HepG2 (cell line): ENCODE data around the gene NYAP2.

Source experiments
- GABPB1 ChIP-seq: IDR thresholded peaks from 2 replicates; pipeline ENCODE4 v1.6.1; 2016; ENCODE audit warnings: mild to moderate bottlenecking, missing genetic modification reagents, moderate library complexity, missing compliant biosample characterization
- HDAC6 ChIP-seq: fragments of 200-600 bp; sonication (generic); IDR thresholded peaks from 2 replicates; pipeline ENCODE4 v1.7.0; 2017; ENCODE audit warnings: mild to moderate bottlenecking, antibody characterized with exemption, low read length, low read depth
- KLF16 ChIP-seq, 2 experiments: sonication (generic) in 1 of 2; formaldehyde crosslinking in 1 of 2; IDR thresholded peaks; 2 replicates each; pipeline versions ENCODE4 v1.6.1 to v1.8.0; 2016 to 2023; ENCODE audit warnings: missing genetic modification reagents in 2 of 2, missing compliant biosample characterization in 1 of 2
- POLR2AphosphoS5 ChIP-seq: IDR thresholded peaks from 2 replicates; pipeline ENCODE4 v1.6.1; 2012; ENCODE audit warnings: low read depth, low read length
- ZNF274 ChIP-seq: sonication (generic); formaldehyde crosslinking; IDR thresholded peaks from 2 replicates; pipeline ENCODE4 v1.5.1; 2020; ENCODE audit warnings: mild to moderate bottlenecking, missing genetic modification reagents
- ZNF530 ChIP-seq: sonication (generic); formaldehyde crosslinking; IDR thresholded peaks from 2 replicates; pipeline ENCODE4 v1.5.0; 2020; ENCODE audit warnings: low read depth, mild to moderate bottlenecking, missing genetic modification reagents
- ZNF562 ChIP-seq: sonication (generic); formaldehyde crosslinking; IDR thresholded peaks from 2 replicates; pipeline ENCODE4 v1.8.0; 2022; ENCODE audit warnings: missing genetic modification reagents, borderline replicate concordance
- ZNF652 ChIP-seq: IDR thresholded peaks from 2 replicates; pipeline ENCODE4 v1.6.1; 2016; ENCODE audit warnings: low read depth, borderline replicate concordance
- TF ChIP-seq, protein P1 (sequence below): sonication (generic); formaldehyde crosslinking; IDR thresholded peaks from 2 replicates; pipeline ENCODE4 v1.4.0; 2020; ENCODE audit warnings: missing genetic modification reagents
- TF ChIP-seq, protein P2 (sequence below): sonication (generic); formaldehyde crosslinking; IDR thresholded peaks from 2 replicates; pipeline ENCODE4 v1.5.0; 2020; ENCODE audit warnings: mild to moderate bottlenecking, missing genetic modification reagents, moderate library complexity

DNA sequence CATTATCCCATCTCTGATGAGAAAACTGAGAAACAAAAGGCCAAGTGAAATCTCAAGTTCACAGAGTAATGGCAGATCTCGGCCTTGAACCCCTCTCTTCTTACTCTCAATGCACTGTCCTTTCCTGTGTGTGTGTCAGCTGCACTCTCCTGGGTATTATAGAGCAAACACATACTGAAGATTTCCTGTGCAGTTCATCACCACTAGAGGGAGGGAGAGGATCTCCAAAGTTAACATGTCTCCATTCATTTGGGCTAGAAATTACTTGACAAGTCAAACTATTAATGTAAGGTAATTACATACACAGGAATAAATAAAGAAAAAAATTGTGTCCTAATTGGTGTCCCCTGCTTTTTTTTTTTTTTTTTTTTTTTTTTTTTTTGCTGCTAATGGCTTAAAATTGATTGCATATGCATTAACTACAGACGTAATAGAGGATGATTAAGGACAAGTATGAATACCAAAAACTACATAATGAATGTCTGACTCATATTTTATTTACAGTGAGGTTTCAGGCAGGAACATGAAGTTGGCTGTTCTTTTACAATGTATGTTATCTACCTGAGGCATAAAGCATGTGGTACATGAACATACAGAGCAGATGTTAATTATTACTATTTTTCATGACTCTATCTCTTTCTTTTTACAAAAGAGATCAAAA is 269.2 kb downstream of the NYAP2 start:
- TF ChIP-seq ZNF562 (CRISPR knock-in tag) (no peak), ZNF652 (CRISPR knock-in tag) (no peak), ZNF274 (CRISPR knock-in tag) (no peak), GABPB1 (CRISPR knock-in tag) (no peak), POLR2AphosphoS5 (no peak), ZNF530 (no peak), KLF16 (CRISPR knock-in tag; IDR thresholded peaks at IDR 0.05) (no peak), HDAC6 (no peak)
- TF ChIP-seq, protein P1, sequence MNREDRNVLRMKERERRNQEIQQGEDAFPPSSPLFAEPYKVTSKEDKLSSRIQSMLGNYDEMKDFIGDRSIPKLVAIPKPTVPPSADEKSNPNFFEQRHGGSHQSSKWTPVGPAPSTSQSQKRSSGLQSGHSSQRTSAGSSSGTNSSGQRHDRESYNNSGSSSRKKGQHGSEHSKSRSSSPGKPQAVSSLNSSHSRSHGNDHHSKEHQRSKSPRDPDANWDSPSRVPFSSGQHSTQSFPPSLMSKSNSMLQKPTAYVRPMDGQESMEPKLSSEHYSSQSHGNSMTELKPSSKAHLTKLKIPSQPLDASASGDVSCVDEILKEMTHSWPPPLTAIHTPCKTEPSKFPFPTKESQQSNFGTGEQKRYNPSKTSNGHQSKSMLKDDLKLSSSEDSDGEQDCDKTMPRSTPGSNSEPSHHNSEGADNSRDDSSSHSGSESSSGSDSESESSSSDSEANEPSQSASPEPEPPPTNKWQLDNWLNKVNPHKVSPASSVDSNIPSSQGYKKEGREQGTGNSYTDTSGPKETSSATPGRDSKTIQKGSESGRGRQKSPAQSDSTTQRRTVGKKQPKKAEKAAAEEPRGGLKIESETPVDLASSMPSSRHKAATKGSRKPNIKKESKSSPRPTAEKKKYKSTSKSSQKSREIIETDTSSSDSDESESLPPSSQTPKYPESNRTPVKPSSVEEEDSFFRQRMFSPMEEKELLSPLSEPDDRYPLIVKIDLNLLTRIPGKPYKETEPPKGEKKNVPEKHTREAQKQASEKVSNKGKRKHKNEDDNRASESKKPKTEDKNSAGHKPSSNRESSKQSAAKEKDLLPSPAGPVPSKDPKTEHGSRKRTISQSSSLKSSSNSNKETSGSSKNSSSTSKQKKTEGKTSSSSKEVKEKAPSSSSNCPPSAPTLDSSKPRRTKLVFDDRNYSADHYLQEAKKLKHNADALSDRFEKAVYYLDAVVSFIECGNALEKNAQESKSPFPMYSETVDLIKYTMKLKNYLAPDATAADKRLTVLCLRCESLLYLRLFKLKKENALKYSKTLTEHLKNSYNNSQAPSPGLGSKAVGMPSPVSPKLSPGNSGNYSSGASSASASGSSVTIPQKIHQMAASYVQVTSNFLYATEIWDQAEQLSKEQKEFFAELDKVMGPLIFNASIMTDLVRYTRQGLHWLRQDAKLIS (CRISPR knock-in tag), result no peak
- TF ChIP-seq, protein P2, sequence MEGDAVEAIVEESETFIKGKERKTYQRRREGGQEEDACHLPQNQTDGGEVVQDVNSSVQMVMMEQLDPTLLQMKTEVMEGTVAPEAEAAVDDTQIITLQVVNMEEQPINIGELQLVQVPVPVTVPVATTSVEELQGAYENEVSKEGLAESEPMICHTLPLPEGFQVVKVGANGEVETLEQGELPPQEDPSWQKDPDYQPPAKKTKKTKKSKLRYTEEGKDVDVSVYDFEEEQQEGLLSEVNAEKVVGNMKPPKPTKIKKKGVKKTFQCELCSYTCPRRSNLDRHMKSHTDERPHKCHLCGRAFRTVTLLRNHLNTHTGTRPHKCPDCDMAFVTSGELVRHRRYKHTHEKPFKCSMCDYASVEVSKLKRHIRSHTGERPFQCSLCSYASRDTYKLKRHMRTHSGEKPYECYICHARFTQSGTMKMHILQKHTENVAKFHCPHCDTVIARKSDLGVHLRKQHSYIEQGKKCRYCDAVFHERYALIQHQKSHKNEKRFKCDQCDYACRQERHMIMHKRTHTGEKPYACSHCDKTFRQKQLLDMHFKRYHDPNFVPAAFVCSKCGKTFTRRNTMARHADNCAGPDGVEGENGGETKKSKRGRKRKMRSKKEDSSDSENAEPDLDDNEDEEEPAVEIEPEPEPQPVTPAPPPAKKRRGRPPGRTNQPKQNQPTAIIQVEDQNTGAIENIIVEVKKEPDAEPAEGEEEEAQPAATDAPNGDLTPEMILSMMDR (CRISPR knock-in tag), result peak; percentile 85
